ENCODE results near the gene PLPP3.

- TF ChIP-seq CTCF (IDR thresholded peaks at IDR 0.05) (no peak), POLR2A (IDR thresholded peaks at IDR 0.05) (no peak)
Measured at GRCh38 chr1:56525489-56526041, 53.8 kb downstream of the PLPP3 start.

Measured in lower leg skin (tissue), 3 donors.